LNCaP clone FGC (cell line): Measurements from ENCODE around the gene ORAI1.
"Not testable (repeated sequence)": the region's sequence is repeated elsewhere in the genome, so short reads cannot be mapped to it uniquely, and the experiment has no call there.

Experiments
- DNase-seq: peaks from one replicate; pipeline ENCODE4 v3.0.0-alpha.2; 2011; ENCODE audit warnings: low read depth
- H3K4me3 ChIP-seq: 2 replicates; pipeline ENCODE4 v1.5.1; 2011; ENCODE audit warnings: mild to moderate bottlenecking, low read depth, low read length, control low read depth
- TF ChIP-seq, protein P1 (sequence below): IDR thresholded peaks from 2 replicates; pipeline ENCODE4 v1.5.1; 2012; ENCODE audit warnings: mild to moderate bottlenecking; ENCODE audit not compliant: control insufficient read depth, insufficient read depth; ENCODE audit errors: extremely low read depth

Gene ORAI1

DNA sequence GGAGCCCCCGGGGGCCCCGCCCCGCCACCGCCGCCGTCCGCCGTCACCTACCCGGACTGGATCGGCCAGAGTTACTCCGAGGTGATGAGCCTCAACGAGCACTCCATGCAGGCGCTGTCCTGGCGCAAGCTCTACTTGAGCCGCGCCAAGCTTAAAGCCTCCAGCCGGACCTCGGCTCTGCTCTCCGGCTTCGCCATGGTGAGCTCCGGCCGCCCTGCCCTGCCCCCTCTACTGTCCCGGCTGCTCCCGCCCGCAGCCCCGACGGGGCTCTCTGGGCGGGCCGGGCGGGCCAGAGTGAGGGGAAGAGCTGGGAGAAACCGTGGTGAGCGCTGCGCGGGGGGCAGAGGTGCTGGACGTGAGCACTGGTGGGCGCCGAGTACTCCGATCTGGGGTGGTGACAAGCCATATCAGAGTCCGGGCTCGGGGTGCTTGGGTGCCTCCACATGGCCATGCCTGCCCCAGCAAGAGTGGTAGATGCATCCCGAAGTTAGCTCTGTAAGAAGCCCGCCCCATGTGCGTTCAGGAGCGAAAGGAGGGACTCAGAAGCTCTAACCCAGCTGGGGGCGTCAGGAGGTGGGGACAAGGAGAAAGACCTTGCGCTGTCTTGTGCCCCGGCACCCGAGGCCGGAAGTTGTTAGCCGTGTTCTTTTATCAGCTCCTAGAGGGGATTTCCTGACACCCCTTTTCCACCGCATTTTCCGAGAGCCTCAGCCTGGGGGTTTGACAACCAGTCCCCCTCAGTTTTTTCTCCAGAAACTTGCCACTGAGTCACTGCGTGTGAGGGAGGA lies 717 bp downstream of the ORAI1 start:
- no peak for DNase-seq
- TF ChIP-seq, protein P1, sequence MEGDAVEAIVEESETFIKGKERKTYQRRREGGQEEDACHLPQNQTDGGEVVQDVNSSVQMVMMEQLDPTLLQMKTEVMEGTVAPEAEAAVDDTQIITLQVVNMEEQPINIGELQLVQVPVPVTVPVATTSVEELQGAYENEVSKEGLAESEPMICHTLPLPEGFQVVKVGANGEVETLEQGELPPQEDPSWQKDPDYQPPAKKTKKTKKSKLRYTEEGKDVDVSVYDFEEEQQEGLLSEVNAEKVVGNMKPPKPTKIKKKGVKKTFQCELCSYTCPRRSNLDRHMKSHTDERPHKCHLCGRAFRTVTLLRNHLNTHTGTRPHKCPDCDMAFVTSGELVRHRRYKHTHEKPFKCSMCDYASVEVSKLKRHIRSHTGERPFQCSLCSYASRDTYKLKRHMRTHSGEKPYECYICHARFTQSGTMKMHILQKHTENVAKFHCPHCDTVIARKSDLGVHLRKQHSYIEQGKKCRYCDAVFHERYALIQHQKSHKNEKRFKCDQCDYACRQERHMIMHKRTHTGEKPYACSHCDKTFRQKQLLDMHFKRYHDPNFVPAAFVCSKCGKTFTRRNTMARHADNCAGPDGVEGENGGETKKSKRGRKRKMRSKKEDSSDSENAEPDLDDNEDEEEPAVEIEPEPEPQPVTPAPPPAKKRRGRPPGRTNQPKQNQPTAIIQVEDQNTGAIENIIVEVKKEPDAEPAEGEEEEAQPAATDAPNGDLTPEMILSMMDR: peak; percentile 26; the same call in 1 of the 2 replicates
- H3K4me3 ChIP-seq: peak overlapping the region; percentile 58

DNA sequence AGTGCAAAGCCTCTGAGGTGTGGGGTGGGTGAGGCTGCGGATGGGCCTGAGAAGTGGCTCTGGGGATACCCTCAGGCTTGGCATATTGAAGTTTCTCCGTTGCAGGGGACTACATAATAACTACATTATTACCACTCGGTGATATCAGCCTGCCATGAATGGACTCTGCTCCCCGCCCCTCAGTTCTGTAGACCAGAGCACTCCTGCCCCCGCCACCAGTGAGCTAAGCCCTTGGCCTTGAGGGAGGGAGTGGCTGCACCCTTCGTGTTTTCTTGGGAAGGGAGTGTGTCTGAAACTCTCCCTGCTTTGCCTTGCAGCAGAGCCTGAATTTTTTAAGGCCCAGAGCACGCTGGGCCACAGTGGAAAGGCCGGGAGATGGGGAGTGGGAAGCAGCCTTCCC lies 1.7 kb downstream of the ORAI1 start:
- TF ChIP-seq, protein P1: no peak
- no peak for DNase-seq
- peak overlapping the region; percentile 58 for H3K4me3 ChIP-seq

DNA sequence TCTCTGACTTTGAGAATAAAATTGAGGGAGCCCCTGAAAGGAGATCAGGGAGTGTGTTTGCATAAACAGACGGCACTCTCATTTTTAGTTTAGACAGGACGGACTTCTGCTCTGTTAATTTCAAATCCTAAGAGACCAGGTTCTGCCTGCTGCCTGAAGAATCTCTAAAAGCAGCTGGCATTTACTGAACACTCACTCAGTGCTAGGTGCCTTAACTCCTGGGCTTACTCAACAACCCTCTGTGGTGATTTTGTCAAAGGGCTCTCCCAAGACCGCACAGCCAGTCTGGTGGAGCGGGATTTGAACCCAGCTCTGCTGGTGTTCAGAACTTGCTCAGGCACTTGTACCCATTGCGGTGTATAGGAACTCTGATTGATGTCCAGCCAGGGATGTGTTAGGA lies 2.2 kb downstream of the ORAI1 start:
- TF ChIP-seq, protein P1: no peak

DNA sequence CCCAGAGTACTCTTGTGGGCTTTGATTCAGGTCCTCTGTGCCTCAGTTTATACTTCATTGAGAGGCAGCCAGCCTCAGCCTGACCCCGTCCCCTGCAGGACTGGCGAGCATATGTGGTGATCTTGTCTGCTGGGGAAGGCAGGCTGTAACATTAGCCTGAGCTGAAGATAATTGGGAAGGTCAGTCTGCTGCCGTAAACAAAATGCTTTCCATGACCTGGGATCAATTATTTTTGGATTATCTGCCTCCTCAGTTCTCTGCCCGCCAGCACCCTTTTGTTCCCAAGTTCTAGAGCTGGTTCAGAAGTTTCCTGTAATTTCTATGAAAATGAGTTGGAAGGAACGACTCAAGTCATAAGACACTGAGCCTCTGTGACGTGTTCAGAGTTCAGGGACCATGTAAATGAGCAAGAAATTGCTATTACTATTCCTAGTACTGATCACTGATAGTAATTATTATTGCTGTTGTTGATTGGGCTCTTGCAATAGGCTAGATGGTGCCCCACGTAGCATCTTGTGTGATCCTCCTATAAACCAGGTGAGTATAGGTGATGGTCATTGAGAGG lies 4.5 kb downstream of the ORAI1 start:
- TF ChIP-seq, protein P1: no peak
- no peak overlapping the region for H3K4me3 ChIP-seq
- no peak for DNase-seq

More for the DNA sequence above, 2.2 kb downstream of the ORAI1 start:
- DNase-seq: no peak
- no peak overlapping the region for H3K4me3 ChIP-seq

DNA sequence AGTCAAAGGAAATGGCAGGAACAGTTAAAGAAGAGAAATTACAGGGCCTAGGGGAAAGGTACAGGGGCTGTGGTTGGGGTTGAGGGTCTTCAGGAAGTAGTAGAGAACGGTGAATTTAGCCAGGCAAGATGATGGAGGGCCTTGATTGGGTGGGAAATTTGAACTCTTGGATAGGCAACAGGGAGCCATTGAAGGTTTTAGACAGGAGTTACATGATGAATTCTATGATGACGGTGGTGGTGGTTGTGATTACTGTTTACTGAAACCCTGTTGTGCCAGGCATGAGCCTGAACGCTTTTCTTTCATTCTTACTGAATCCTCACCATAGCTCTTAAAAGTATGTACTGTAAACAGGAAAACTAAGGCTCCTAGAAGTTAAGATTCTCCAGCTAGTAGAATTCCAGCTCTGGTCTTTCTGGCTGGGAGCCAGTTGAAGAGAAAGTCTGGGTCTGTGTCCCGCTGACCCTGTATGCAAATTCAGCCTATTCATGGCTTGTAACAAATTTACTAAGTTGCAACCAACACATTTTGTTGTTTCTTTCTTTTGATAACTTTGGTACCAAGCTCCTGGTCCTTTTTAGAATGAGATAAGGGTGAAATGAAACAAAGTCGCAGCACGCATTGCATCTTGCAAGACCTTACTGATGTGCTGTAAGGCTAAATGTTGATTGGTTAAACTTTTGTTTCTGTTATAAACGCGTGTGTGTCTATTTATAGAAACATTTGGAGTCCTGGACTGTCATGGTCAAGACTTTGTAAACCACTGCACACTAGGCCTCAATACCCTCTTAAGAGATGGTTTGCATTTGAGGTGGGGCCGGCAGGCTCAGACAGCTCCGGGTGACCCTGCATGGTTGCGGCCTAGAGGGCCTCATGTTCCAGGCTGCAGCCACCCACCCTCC lies 6.0 kb downstream of the ORAI1 start:
- TF ChIP-seq, protein P1: no peak
- DNase-seq: no peak
- no peak overlapping the region for H3K4me3 ChIP-seq

DNA sequence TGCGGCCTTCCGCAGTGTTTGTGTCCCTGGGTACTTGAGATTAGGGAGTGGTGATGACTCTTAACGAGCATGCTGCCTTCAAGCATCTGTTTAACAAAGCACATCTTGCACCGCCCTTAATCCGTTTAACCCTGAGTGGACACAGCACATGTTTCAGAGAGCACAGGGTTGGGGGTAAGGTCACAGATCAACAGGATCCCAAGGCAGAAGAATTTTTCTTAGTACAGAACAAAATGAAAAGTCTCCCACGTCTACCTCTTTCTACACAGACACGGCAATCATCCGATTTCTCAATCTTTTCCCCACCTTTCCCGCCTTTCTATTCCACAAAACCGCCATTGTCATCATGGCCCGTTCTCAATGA lies 7.5 kb downstream of the ORAI1 start:
- not testable (repeated sequence) for H3K4me3 ChIP-seq, DNase-seq

DNA sequence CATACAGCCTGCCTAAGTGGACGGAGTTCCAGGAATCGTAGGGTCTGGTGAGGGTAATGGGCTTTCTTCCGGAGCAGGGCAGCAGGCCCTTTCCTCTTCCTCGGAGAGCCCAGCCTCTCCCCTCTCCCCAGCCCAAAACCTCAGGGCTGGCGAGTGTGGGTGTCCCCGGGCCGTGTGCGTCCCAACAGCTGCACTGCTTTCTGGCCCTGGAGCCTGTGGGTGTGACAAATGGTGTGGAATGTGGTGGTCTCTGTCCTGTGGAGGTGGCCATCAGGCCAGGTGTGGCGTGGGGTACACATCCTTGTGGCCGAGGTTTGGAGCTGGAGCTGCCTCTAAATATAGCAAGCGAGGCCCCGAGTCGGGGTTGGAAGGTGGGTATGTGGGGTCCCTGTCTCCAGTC lies 8.5 kb downstream of the ORAI1 start:
- TF ChIP-seq, protein P1: no peak
- no peak overlapping the region for H3K4me3 ChIP-seq
- DNase-seq: no peak
